Transverse colon (tissue), 4 donors: ENCODE data around the gene CRYZ. TPM values are rescaled to one million over a fixed set of nuclear protein-coding genes. Genes with fewer than 3 reads are reported as not detected.
"Not testable (repeated sequence)": the region's sequence is repeated elsewhere in the genome, so short reads cannot be mapped to it uniquely, and the experiment has no call there.

ENCODE experiments used
- DNase-seq: peaks from one replicate; pipeline ENCODE4 v3.0.0-alpha.2; 2019
- H3K27ac ChIP-seq, 4 donors: fragments of 200-600 bp; sonication (generic); 2 replicates each; pipeline ENCODE4 v1.5.1; 2016 to 2018; ENCODE audit warnings: inconsistent platforms in 4 of 4
- H3K27me3 ChIP-seq: fragments of 200-600 bp; sonication (generic); 2 replicates; pipeline ENCODE4 v1.5.1; 2017; ENCODE audit warnings: inconsistent platforms
- H3K36me3 ChIP-seq, 4 donors: fragments of 200-600 bp; sonication (generic); 2 replicates each; pipeline ENCODE4 v1.5.1; 2017 to 2019; ENCODE audit warnings: inconsistent platforms in 4 of 4
- H3K4me1 ChIP-seq, 4 donors: fragments of 200-600 bp; sonication (generic); 2 replicates each; pipeline ENCODE4 v1.5.1; 2017 to 2020; ENCODE audit warnings: inconsistent platforms in 4 of 4
- H3K4me3 ChIP-seq, 4 donors: fragments of 200-600 bp; sonication (generic); 1 replicate in 1 of 4; 2 replicates in 3 of 4; pipeline versions ENCODE4 v1.5.1 to v1.6.1; 2017 to 2019; ENCODE audit warnings: inconsistent platforms in 4 of 4
- H3K9me3 ChIP-seq, 2 donors: fragments of 200-600 bp; sonication (generic); 2 replicates each; pipeline ENCODE4 v1.5.1; 2017 to 2019; ENCODE audit warnings: inconsistent platforms in 2 of 2
- EP300 ChIP-seq: sonication (generic); formaldehyde crosslinking; IDR thresholded peaks from one replicate; pipeline ENCODE4 v1.6.1; 2017; ENCODE audit warnings: antibody characterized with exemption, low read depth
- POLR2A ChIP-seq: fragments of 450-650 bp; IDR thresholded peaks from one replicate; pipeline ENCODE4 v1.6.1; 2016; ENCODE audit warnings: antibody characterized with exemption, mild to moderate bottlenecking, moderate library complexity
- POLR2AphosphoS5 ChIP-seq, 3 donors: sonication (generic); formaldehyde crosslinking; IDR thresholded peaks; one replicate each; pipeline ENCODE4 v1.6.1; 2016; ENCODE audit warnings: antibody characterized with exemption in 3 of 3
- WGBS, 2 donors: methylation state at CpG; one replicate each; pipeline ENCODE4 v1.1.5; 2018; ENCODE audit warnings: low coverage in 1 of 2; 5-methylcytosine and 5-hydroxymethylcytosine counted together
- in situ Hi-C, 4 donors: fragments of 200-750 bp; cut with MboI; loops; one replicate each; pipeline versions ENCODE4 v1.15.0 to v1.15.1; 2017; ENCODE audit warnings: low sequenced_read_pairs in 3 of 4, low pct_ligation_motif_present in 1 of 4, low pct_unique_long_range_greater_than_20kb in 1 of 4
- intact Hi-C: fragments of 100-400 bp; cut with DNase I; formaldehyde crosslinking; loops from one replicate; pipeline ENCODE4 v1.15.1; 2023; ENCODE audit warnings: low total_unique reads
- total RNA-seq, 4 donors: library from RNA; depleted of rRNA; stranded (reverse); fragments of >200 nt; gene quantifications; one replicate each; pipeline ENCODE4 v1.1.0, GENCODE V29; 2016
- TF ChIP-seq, protein P1 (sequence below), 5 experiments: fragments of 200-600 bp in 3 of 5; fragments of 450-650 bp in 2 of 5; sonication (generic) in 3 of 5; IDR thresholded peaks; 1 replicate in 2 of 5; 2 replicates in 3 of 5; pipeline ENCODE4 v1.5.1; 2016 to 2017; ENCODE audit warnings: antibody characterized with exemption in 5 of 5, inconsistent platforms in 3 of 5, mild to moderate bottlenecking in 2 of 5, moderate library complexity in 1 of 5

Gene CRYZ
- total RNA-seq, 4 donors from 2014 or later: 1.5 to 22.7 (median 14.0) TPM

GRCh38 chr1:74733604-74734484 lies 994 bp upstream of the CRYZ start:
- in situ Hi-C loops: no loop called here
- peak overlapping the region; percentile 51 to 93 (median 70) for H3K4me3 ChIP-seq
- H3K27me3 ChIP-seq: no peaks in the 10 kb centered on the region
- peak overlapping the region; percentile 84 to 94 (median 92) for H3K27ac ChIP-seq
- H3K9me3 ChIP-seq: no peaks in the 10 kb centered on the region
- peaks cover 15 to 29% (median 23%) of the 10 kb centered on the region in 4 donors for H3K4me1 ChIP-seq
- 18 to 27% methylated on average over 11 of the region's 11 CpGs for WGBS, 2 donors
- intact Hi-C loops: no loop called here
- peaks cover 0 to 11% (median 0%) of the 10 kb centered on the region in 4 donors for H3K36me3 ChIP-seq
- TF ChIP-seq, protein P1, sequence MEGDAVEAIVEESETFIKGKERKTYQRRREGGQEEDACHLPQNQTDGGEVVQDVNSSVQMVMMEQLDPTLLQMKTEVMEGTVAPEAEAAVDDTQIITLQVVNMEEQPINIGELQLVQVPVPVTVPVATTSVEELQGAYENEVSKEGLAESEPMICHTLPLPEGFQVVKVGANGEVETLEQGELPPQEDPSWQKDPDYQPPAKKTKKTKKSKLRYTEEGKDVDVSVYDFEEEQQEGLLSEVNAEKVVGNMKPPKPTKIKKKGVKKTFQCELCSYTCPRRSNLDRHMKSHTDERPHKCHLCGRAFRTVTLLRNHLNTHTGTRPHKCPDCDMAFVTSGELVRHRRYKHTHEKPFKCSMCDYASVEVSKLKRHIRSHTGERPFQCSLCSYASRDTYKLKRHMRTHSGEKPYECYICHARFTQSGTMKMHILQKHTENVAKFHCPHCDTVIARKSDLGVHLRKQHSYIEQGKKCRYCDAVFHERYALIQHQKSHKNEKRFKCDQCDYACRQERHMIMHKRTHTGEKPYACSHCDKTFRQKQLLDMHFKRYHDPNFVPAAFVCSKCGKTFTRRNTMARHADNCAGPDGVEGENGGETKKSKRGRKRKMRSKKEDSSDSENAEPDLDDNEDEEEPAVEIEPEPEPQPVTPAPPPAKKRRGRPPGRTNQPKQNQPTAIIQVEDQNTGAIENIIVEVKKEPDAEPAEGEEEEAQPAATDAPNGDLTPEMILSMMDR (IDR thresholded peaks at IDR 0.05): peak; percentile 57 to 77 (median 67)
- no peak for TF ChIP-seq POLR2AphosphoS5 (IDR thresholded peaks at IDR 0.05)
- peak; percentile 15 for DNase-seq

DNA sequence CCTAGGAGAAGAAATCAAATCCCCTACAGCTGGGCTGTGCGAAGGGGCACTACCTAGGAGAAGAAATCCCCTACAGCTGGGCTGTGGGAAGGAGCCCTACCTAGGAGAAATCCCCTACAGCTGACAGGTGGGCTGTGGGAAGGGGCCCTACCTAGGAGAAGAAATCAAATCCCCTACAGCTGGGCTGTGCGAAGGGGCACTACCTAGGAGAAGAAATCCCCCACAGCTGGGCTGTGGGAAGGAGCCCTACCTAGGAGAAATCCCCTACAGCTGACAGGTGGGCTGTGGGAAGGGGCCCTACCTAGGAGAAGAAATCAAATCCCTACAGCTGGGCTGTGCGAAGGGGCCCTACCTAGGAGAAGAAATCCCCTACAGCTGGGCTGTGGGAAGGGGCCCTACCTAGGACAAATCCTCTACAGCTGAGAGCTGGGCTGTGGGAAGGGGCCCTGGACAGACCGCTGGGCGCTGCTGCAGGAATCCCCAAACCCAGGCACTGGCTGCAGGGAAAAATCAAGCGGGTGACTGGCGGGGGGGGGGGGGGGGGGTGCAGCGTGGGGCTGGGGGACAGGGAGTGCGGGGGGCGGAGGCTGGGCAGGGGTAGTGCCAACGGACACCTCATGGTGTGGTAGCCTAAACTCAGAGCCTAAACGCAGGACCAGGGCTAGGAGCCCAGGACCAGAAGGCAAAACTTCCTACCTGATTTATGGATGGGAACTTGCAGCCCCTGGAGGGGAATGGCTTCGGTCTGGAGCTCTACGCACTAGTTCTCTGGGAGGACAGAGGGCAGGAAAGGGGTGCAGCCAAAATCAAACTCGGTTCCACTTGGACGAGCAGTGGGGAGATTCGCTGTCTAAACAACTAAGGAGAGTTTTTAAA lies 541 bp downstream of the CRYZ start:
- Histone ChIP-seq H3K4me3 (peak overlapping the region; percentile 51 to 93 (median 70)), H3K27ac (peak overlapping the region; percentile 84 to 94 (median 92)), H3K4me1 (peaks cover 15 to 29% (median 23%) of the 10 kb centered on the region in 4 donors)
- in situ Hi-C loops, intact Hi-C loops, H3K27me3 ChIP-seq, DNase-seq, H3K9me3 ChIP-seq, H3K36me3 ChIP-seq: not testable (repeated sequence)
- WGBS, 2 donors: 17 to 67% methylated on average over 1 to 12 of the region's 17 CpGs

DNA sequence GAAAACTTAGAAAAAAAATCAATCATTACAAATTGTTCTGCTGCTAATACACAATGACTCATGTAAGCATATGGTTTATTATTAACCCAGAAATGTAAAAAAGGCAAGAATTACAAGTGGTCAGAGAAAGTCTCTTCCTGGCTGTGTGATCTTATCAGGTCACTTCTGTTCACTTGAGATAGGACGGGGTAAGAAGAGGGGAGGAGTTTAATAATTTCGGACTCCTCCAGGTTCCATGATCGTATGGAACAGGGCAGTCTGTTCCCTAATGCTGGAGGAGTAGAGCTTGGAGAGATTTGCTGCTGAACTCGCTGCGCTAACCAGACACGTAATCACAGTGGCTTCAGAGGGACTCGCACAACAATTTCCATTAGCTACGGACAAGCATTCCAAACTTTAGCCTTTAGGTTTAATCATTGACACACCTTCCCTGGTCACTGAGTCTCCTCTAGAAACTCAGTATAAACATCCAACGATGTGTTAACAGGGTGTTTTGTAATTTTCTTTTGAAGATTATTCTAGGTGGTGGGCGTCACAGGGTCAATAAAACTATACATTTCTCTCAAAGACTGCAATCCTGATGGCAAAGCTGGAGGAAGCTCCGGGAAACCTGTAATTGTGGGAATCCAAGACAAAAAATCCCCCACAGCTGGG lies 1.3 kb downstream of the CRYZ start:
- in situ Hi-C loops: no loop called here
- Histone ChIP-seq H3K4me1 (peaks cover 15 to 29% (median 23%) of the 10 kb centered on the region in 4 donors), H3K27ac (peak overlapping the region in 1 of 4 donors; percentile 93), H3K36me3 (no peaks in the 10 kb centered on the region), H3K9me3 (no peaks in the 10 kb centered on the region), H3K4me3 (peak overlapping the region in 3 of 4 donors; percentile 57 to 93 (median 84)), H3K27me3 (no peaks in the 10 kb centered on the region)
- intact Hi-C loops: no loop called here
- TF ChIP-seq POLR2A: no peak
- TF ChIP-seq EP300: no peak
- TF ChIP-seq, protein P1 (IDR thresholded peaks at IDR 0.05): no peak
- no peak for TF ChIP-seq POLR2AphosphoS5 (IDR thresholded peaks at IDR 0.05)
- DNase-seq: no peak
- 57 to 63% methylated on average over 2 to 11 of the region's 11 CpGs for WGBS, 2 donors

DNA sequence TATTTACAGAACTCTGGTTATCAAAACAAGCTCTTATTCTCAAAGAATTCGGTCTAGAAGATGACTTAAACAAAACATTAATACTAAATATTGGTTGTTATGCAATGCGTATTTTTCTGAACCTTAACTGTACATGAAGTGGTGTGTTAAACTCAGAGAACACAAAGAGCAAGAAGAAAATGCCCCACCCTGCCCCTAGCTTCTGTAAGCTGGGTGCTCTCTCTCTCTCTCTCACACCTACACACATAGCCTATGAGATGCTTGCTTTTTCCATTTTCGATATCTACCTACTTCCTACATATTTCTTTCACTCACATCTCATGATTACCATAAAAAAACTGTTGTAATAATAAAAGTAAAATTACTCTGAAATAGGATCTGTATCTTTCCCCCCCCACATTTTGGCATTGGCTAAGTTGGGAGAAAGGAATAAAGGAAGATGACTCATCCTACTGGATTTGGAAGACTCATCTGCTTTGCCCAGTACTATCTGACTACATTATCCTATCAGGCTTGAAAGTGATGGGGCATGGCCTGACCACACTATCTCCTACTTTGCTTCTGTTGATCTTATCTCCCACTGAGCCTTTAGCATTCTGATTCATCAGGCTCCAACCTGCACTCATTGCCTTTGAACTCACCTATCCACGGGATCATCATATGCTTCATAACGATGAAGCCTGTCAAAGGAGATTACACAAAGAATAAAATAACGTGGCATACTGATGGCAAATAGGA lies 2.9 kb downstream of the CRYZ start:
- WGBS, 2 donors: 78 to 92% methylated on average over 6 of the region's 6 CpGs
- intact Hi-C loops (no loop called here), in situ Hi-C loops (no loop called here)
- no peak for DNase-seq
- Histone ChIP-seq H3K4me3 (no peak overlapping the region), H3K27me3 (no peaks in the 10 kb centered on the region), H3K9me3 (no peaks in the 10 kb centered on the region), H3K4me1 (peaks cover 15 to 29% (median 23%) of the 10 kb centered on the region in 4 donors), H3K27ac (no peak overlapping the region), H3K36me3 (no peaks in the 10 kb centered on the region)
- TF ChIP-seq POLR2A: no peak
- TF ChIP-seq EP300: no peak
- TF ChIP-seq POLR2AphosphoS5 (IDR thresholded peaks at IDR 0.05): no peak
- TF ChIP-seq, protein P1 (IDR thresholded peaks at IDR 0.05): no peak
